ENCODE data around the gene PPP1R27. TPM values are rescaled to one million over a fixed set of nuclear protein-coding genes. Genes with fewer than 3 reads are reported as not detected.

Gene PPP1R27
- total and polyA plus RNA-seq, 9 of the 15 experiments (the other 6 are each of a cell fraction or from before 2014, with no cell fraction given) = 0.29 to 6.9 (median 1.5) TPM; not detected in 2

DNA sequence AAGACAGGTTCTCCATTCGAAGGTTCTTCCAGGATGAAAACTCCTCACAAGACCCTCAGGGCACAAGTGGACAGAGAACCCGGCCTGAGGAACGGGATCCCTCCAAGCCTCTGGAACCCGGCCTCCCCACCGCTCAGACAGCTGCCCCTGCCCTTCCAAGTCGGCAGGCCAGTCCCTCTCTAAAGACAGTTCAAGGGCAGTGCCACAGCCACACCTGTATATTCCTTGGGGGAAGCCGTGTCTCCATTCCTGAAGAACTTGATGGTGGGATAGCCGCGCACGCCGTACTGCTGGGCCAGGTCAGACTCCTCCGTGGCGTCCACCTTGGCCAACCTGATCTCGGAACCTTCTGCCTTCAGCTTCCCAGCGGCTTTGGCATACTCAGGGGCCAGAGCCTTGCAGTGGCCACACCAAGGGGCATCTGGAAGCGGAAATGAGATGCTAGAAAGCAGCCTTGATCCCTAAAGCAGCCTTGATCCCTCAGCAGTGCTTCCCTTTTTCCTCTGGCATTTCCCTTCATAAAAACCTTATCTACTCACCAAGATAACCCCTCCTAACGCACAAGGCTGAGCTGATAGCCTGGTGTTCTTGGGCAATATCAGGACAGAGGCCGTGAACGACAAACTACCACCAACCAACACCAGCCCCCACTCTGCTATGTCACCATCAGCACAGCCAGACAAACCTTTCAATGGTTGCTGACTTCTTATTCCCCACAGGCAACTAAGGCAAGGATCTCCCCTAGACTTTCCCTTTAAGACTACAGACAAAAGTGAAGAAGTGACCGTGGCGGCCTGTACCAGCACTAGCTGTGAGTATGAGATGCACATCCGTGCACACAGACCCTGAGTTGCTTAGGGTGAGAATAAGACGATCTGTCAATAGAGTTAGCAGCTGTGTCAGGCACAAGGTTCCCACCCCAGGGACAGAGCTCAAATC, 24.4 kb upstream of the PPP1R27 start (continued):
- TF ChIP-seq ZFP36 (IDR thresholded peaks at IDR 0.05; ENCODE audit: low read depth, low read length, partially characterized antibody) (no peak), SRSF9 (IDR thresholded peaks at IDR 0.05; ENCODE audit: borderline replicate concordance, low read depth, low read length) (no peak), KDM5B (IDR thresholded peaks at IDR 0.05; ENCODE audit: insufficient replicate concordance, low read depth, low read length) (no peak), TEAD2 (tag; IDR thresholded peaks at IDR 0.05) (no peak), ZBTB12 (CRISPR knock-in tag; IDR thresholded peaks at IDR 0.05) (no peak), ERF (CRISPR knock-in tag; IDR thresholded peaks at IDR 0.05) (no peak), ZNF324 (CRISPR knock-in tag; IDR thresholded peaks at IDR 0.05) (no peak), ZNF184 (CRISPR knock-in tag; IDR thresholded peaks at IDR 0.05) (no peak), PHF8 (IDR thresholded peaks at IDR 0.05; ENCODE audit: borderline replicate concordance, low read length) (no peak), HMBOX1 (IDR thresholded peaks at IDR 0.05) (no peak), GTF2E2 (tag; IDR thresholded peaks at IDR 0.05) (no peak), CHD4 (IDR thresholded peaks at IDR 0.05; ENCODE audit: insufficient read depth, insufficient replicate concordance, low read depth, low read length, poor library complexity, severe bottlenecking) (no peak), FOXJ3 (CRISPR knock-in tag; IDR thresholded peaks at IDR 0.05) (no peak), CTBP1 (IDR thresholded peaks at IDR 0.05; ENCODE audit: borderline replicate concordance) (0 out of 2 replicates have a peak, but pooled peaks have one; percentile 26), ZNF121 (CRISPR knock-in tag; conservative IDR thresholded peaks at IDR 0.05) (no peak), MCM7 (IDR thresholded peaks at IDR 0.05) (no peak)
- TF ChIP-seq, protein P1, sequence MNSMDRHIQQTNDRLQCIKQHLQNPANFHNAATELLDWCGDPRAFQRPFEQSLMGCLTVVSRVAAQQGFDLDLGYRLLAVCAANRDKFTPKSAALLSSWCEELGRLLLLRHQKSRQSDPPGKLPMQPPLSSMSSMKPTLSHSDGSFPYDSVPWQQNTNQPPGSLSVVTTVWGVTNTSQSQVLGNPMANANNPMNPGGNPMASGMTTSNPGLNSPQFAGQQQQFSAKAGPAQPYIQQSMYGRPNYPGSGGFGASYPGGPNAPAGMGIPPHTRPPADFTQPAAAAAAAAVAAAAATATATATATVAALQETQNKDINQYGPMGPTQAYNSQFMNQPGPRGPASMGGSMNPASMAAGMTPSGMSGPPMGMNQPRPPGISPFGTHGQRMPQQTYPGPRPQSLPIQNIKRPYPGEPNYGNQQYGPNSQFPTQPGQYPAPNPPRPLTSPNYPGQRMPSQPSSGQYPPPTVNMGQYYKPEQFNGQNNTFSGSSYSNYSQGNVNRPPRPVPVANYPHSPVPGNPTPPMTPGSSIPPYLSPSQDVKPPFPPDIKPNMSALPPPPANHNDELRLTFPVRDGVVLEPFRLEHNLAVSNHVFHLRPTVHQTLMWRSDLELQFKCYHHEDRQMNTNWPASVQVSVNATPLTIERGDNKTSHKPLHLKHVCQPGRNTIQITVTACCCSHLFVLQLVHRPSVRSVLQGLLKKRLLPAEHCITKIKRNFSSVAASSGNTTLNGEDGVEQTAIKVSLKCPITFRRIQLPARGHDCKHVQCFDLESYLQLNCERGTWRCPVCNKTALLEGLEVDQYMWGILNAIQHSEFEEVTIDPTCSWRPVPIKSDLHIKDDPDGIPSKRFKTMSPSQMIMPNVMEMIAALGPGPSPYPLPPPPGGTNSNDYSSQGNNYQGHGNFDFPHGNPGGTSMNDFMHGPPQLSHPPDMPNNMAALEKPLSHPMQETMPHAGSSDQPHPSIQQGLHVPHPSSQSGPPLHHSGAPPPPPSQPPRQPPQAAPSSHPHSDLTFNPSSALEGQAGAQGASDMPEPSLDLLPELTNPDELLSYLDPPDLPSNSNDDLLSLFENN (IDR thresholded peaks at IDR 0.05; ENCODE audit: low read depth in 2 of 2, low read length in 2 of 2) = no peak
